Measurements from ENCODE around the gene ANKFY1. TPM values are rescaled to one million over a fixed set of nuclear protein-coding genes. Genes with fewer than 3 reads are reported as not detected.
"Not testable (repeated sequence)": the region's sequence is repeated elsewhere in the genome, so short reads cannot be mapped to it uniquely, and the experiment has no call there.

Gene ANKFY1
- total RNA-seq, 4 donors from 2014 or later, result 12.6 to 26.9 (median 13.5) TPM

DNA sequence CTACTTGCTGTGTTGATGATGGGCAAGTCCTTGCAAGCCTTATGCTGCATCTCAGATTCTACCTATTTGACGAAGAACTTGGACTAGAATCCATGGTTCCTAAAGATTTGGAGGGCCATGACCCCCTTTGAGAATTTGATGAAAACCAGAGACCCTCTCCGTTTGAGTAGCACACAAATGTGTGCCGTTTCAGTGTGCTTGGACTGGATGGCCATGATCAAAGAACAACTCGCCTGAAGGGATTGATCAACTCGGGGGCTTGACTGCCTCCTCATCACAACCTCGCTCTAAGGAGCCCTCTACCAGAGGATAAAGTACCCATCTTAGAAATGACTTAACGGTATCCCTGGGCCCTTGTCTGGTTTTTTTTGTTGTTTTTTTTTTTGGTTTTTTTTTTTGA, 2.8 kb upstream of the ANKFY1 start:
- H3K4me1 ChIP-seq, result peaks cover 19 to 21% of the 10 kb centered on the region in 2 donors
- DNase-seq (no peak), ATAC-seq (no peak)
- no peak overlapping the region for H3K4me3 ChIP-seq
- no peaks in the 10 kb centered on the region for H3K36me3 ChIP-seq
- intact Hi-C loops (cut with DNase I; ENCODE audit: low total_unique reads) (no loop called here), in situ Hi-C loops (cut with MboI; ENCODE audit: low sequenced_read_pairs in 4 of 4) (no loop called here)
- no peaks in the 10 kb centered on the region for H3K27me3 ChIP-seq
- no peaks in the 10 kb centered on the region for H3K9me3 ChIP-seq
- TF ChIP-seq CTCF (IDR thresholded peaks at IDR 0.05 in 4 of 5, conservative IDR thresholded peaks at IDR 0.05 in 1 of 5), result no peak
- TF ChIP-seq POLR2A (IDR thresholded peaks at IDR 0.05), result no peak
- H3K27ac ChIP-seq, result no peak overlapping the region

DNA sequence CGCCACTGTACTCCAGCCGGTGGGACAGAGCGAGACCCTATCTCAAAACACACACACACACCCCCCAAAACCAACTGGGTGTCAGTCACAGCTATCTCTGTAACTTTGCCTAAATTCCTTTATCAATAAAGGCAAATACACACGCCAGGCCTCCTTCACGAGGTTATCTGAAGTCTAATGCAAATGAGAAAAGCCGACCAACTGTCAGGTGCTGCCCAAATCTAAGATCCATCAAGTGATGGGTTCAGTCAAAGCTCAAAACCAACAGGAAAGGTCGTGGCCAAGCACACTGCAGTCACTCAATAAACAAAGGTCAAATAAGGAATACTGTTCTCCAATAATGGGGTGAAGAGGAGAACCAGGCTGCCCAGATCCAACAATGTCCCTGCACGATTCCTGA, 1.1 kb downstream of the ANKFY1 start:
- peak overlapping the region; percentile 79 to 93 (median 82) for H3K27ac ChIP-seq
- in situ Hi-C loops (cut with MboI; ENCODE audit: low sequenced_read_pairs in 4 of 4), result no loop called here

DNA sequence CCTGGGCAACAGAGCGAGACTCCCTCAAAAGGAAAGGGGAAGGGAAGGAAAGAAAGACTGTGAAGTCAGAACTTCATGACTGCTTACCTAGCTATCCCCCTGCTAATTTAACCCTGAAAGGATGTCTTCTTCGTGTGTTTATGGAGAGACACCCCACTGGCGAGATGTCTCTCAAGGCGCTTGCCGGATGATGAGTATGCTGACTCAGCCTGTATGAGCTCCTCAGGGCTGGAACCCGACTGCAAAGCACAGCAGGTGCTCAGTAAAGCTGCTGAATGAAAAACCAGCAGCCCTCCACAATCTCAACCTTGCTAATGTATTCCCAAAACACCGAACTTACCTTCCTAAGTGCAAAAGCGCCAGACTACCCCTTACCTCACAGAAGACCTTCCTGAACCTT, 2.3 kb downstream of the ANKFY1 start:
- H3K27ac ChIP-seq, result no peak overlapping the region
- peaks cover 0 to 15% of the 10 kb centered on the region in 2 donors for H3K36me3 ChIP-seq
- H3K4me1 ChIP-seq, result peaks cover 19 to 26% of the 10 kb centered on the region in 2 donors
- ATAC-seq (no peak), DNase-seq (no peak)
- no peaks in the 10 kb centered on the region for H3K27me3 ChIP-seq
- TF ChIP-seq POLR2A (IDR thresholded peaks at IDR 0.05) (no peak), CTCF (IDR thresholded peaks at IDR 0.05 in 4 of 5, conservative IDR thresholded peaks at IDR 0.05 in 1 of 5) (no peak)
- peaks cover 0 to 5% (median 0%) of the 10 kb centered on the region in 3 donors for H3K9me3 ChIP-seq
- intact Hi-C loops (cut with DNase I; ENCODE audit: low total_unique reads) (no loop called here), in situ Hi-C loops (cut with MboI; ENCODE audit: low sequenced_read_pairs in 4 of 4) (no loop called here)
- no peak overlapping the region for H3K4me3 ChIP-seq

More for the DNA sequence above, 1.1 kb downstream of the ANKFY1 start:
- H3K4me1 ChIP-seq, result peaks cover 19 to 21% of the 10 kb centered on the region in 2 donors
- peaks cover 0 to 5% (median 0%) of the 10 kb centered on the region in 3 donors for H3K9me3 ChIP-seq
- peaks cover 0 to 15% of the 10 kb centered on the region in 2 donors for H3K36me3 ChIP-seq
- no peak for TF ChIP-seq CTCF (IDR thresholded peaks at IDR 0.05 in 4 of 5, conservative IDR thresholded peaks at IDR 0.05 in 1 of 5)
- TF ChIP-seq POLR2A (IDR thresholded peaks at IDR 0.05), result no peak
- intact Hi-C loops (cut with DNase I; ENCODE audit: low total_unique reads), result loop anchor here (1.0 kb wide), 1 partner anchor 47 kb away; no protein-coding TSS in a partner anchor
- DNase-seq (no peak), ATAC-seq (no peak)
- peak overlapping the region; percentile 67 to 99 (median 86) for H3K4me3 ChIP-seq
- no peaks in the 10 kb centered on the region for H3K27me3 ChIP-seq

DNA sequence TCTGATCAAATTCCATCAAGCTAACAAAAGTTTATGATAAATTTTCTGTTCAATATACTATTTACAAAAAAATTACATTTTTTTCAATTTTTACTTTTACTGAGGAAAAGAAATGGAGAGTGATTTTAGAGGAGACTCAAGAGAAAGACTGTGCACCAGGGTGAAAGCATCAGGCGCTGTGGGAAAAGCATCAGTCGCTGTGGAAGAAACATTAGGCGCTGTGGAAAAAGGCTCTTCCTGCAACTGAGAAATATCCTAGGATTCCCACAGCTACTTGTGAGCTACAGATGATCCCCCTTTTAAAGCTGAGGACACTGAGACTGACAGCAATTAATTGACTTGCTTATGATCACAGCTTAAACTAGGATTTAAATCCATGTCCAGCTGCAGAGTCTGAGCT, 4.9 kb downstream of the ANKFY1 start:
- no peak overlapping the region for H3K27ac ChIP-seq
- H3K9me3 ChIP-seq, result peaks cover 0 to 5% (median 0%) of the 10 kb centered on the region in 3 donors
- in situ Hi-C loops (cut with MboI; ENCODE audit: low sequenced_read_pairs in 4 of 4) (no loop called here), intact Hi-C loops (cut with DNase I; ENCODE audit: low total_unique reads) (no loop called here)
- DNase-seq (no peak), ATAC-seq (no peak)
- H3K36me3 ChIP-seq, result peaks cover 0 to 15% of the 10 kb centered on the region in 2 donors
- H3K4me1 ChIP-seq, result peaks cover 9 to 18% of the 10 kb centered on the region in 2 donors
- TF ChIP-seq POLR2A (IDR thresholded peaks at IDR 0.05), result no peak
- H3K27me3 ChIP-seq, result no peaks in the 10 kb centered on the region
- no peak overlapping the region for H3K4me3 ChIP-seq

DNA sequence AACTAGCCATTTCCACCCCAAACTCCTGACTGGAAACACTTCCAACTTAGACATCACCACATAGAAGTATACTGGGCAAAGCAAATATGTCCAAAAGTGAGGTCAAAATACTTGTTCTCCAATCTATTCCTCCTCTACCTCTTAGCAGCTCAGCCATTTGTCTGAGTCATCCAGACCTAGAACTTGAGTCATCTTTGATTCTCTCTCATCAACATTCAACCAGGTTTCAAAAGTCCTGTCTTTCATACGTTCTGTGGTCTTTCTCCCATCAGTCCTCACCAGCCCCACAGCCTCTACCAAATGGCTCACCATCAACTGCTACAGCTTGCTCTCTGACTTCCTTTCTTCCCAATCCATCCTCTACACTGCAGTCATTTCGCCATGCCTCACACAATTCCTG, 6.8 kb downstream of the ANKFY1 start:
- ATAC-seq, result peak in 1 of 2 donors; percentile 23
- intact Hi-C loops (cut with DNase I; ENCODE audit: low total_unique reads) (no loop called here), in situ Hi-C loops (cut with MboI; ENCODE audit: low sequenced_read_pairs in 4 of 4) (no loop called here)
- Histone ChIP-seq H3K27ac (peak overlapping the region; percentile 40 to 63 (median 56)), H3K4me3 (no peak overlapping the region), H3K36me3 (peaks cover 0 to 15% of the 10 kb centered on the region in 2 donors), H3K27me3 (no peaks in the 10 kb centered on the region), H3K4me1 (peaks cover 0 to 7% of the 10 kb centered on the region in 2 donors), H3K9me3 (peaks cover 0 to 5% (median 0%) of the 10 kb centered on the region in 3 donors)
- no peak for TF ChIP-seq CTCF (IDR thresholded peaks at IDR 0.05 in 4 of 5, conservative IDR thresholded peaks at IDR 0.05 in 1 of 5)
- TF ChIP-seq POLR2A (IDR thresholded peaks at IDR 0.05), result no peak
- no peak for DNase-seq

DNA sequence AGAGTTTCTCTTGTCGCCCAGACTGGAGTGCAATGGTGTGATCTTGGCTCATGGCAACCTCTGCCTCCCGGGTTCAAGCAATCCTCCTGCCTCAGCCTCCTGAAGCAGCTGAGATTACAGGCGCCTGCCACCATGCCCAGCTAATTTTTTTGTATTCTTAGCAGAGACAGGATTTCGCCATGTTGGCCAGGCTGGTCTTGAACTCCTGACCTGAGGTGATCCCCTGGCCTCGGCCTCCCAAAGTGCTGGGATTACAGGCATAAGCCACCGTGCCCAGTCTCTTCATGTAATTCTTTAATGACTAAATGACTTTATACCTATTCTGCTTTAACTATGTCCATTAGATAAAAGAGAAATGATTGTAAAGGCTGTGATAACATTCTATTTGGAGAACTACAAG, 8.5 kb downstream of the ANKFY1 start:
- DNase-seq; H3K9me3 ChIP-seq; in situ Hi-C loops (cut with MboI; ENCODE audit: low sequenced_read_pairs in 4 of 4); H3K4me3 ChIP-seq; ATAC-seq; intact Hi-C loops (cut with DNase I; ENCODE audit: low total_unique reads); H3K27ac ChIP-seq; H3K27me3 ChIP-seq: not testable (repeated sequence)
- H3K36me3 ChIP-seq, result peaks cover 0 to 15% of the 10 kb centered on the region in 2 donors
- H3K4me1 ChIP-seq, result peaks cover 13 to 15% of the 10 kb centered on the region in 2 donors

Data from gastrocnemius medialis (tissue), 4 donors.